Panc1 (cell line): ENCODE results near the gene FRMPD4. TPM values are rescaled to one million over a fixed set of nuclear protein-coding genes. Genes with fewer than 3 reads are reported as not detected.

Experiments used
- ATAC-seq: fragments of 200-7000 bp; cut with Tn5 transposase; 2 replicates; pipeline ENCODE4 v1.9.1; 2020; ENCODE audit warnings: mild to moderate bottlenecking, moderate library complexity
- BruUV-seq: library from RNA; stranded (reverse); fragments of 400-500 nt; replicated peaks from 2 replicates; lab custom pipeline; 2021; lab: Mats Ljungman, UMichigan
- CTCF ChIA-PET: fragments of 300-600 bp; sonication (Branson Sonifier 250); formaldehyde crosslinking; loops from one replicate; lab custom pipeline; 2022; ENCODE audit warnings: antibody characterized with exemption; lab: Charles Lee
- POLR2A ChIA-PET: fragments of 300-600 bp; sonication (Branson Sonifier 250); formaldehyde crosslinking; loops from one replicate; lab custom pipeline; 2022; ENCODE audit warnings: antibody characterized with exemption; lab: Charles Lee
- DNase-seq: peaks from one replicate; pipeline ENCODE4 v3.0.0-alpha.2; 2010; ENCODE audit warnings: low read depth, low spot score
- H3K27ac ChIP-seq: 2 replicates; pipeline ENCODE4 v1.5.1; 2011; ENCODE audit warnings: mild to moderate bottlenecking, low read length, inconsistent platforms
- H3K27me3 ChIP-seq: fragments of 200-500 bp; sonication (Bioruptor generic); 2 replicates; pipeline ENCODE4 v1.6.0; 2014; ENCODE audit warnings: low read length, inconsistent platforms; ENCODE audit not compliant: control insufficient read depth, insufficient read depth
- H3K36me3 ChIP-seq: fragments of 200-500 bp; sonication (Bioruptor generic); 2 replicates; pipeline ENCODE4 v1.5.1; 2014; ENCODE audit warnings: inconsistent platforms, mild to moderate bottlenecking, low read length, moderate library complexity; ENCODE audit not compliant: control insufficient read depth, insufficient read depth
- H3K4me1 ChIP-seq: 2 replicates; pipeline ENCODE4 v1.5.1; 2011; ENCODE audit warnings: inconsistent platforms, mild to moderate bottlenecking, low read length, moderate library complexity; ENCODE audit not compliant: control insufficient read depth, insufficient read depth
- H3K4me3 ChIP-seq, 2 experiments: 2 replicates each; pipeline ENCODE4 v1.5.1; 2011 to 2012; ENCODE audit warnings: low read depth in 2 of 2, low read length in 2 of 2, mild to moderate bottlenecking in 2 of 2, inconsistent platforms in 1 of 2, moderate library complexity in 1 of 2
- H3K9me3 ChIP-seq: fragments of 200-500 bp; sonication (Bioruptor generic); 2 replicates; pipeline ENCODE4 v1.5.1; 2014; ENCODE audit warnings: low read depth, mild to moderate bottlenecking, inconsistent platforms, low read length, moderate library complexity; ENCODE audit not compliant: control insufficient read depth, insufficient read depth
- CTCF ChIP-seq: fragments of 450-650 bp; IDR thresholded peaks from 2 replicates; pipeline ENCODE4 v1.5.1; 2017; ENCODE audit warnings: mild to moderate bottlenecking
- POLR2AphosphoS5 ChIP-seq: IDR thresholded peaks from 2 replicates; pipeline ENCODE4 v1.6.1; 2012; ENCODE audit warnings: mild to moderate bottlenecking, low read depth, low read length, moderate library complexity
- SIN3A ChIP-seq: IDR thresholded peaks from 2 replicates; pipeline ENCODE4 v1.6.1; 2012; ENCODE audit warnings: low read depth, mild to moderate bottlenecking, low read length, moderate library complexity, borderline replicate concordance; ENCODE audit not compliant: insufficient read depth
- TCF7L2 ChIP-seq: IDR thresholded peaks from 2 replicates; pipeline ENCODE4 v1.6.1; 2011; ENCODE audit warnings: mild to moderate bottlenecking, low read depth, low read length, inconsistent platforms
- in situ Hi-C: cut with HindIII; loops from 2 replicates; pipeline ENCODE4 v1.10.0; 2016; ENCODE audit warnings: low sequenced_read_pairs, low pct_unique_long_range_greater_than_20kb
- intact Hi-C: fragments of 100-400 bp; cut with micrococcal nuclease; formaldehyde crosslinking; loops from one replicate; pipeline ENCODE4 v1.10.0; 2022; ENCODE audit not compliant: unreplicated experiment
- total RNA-seq: library from RNA; stranded (reverse); gene quantifications from one replicate; pipeline ENCODE4 v1.2.1, GENCODE V29; 2021; ENCODE audit not compliant: unreplicated experiment
- TF ChIP-seq, protein P1 (sequence below), 2 experiments: IDR thresholded peaks; 2 replicates each; pipeline ENCODE4 v1.6.1; 2011 to 2012; ENCODE audit warnings: low read depth in 2 of 2, control low read depth in 1 of 2, low read length in 1 of 2, mild to moderate bottlenecking in 1 of 2, moderate library complexity in 1 of 2; ENCODE audit not compliant: insufficient read depth in 1 of 2

Gene FRMPD4
- total RNA-seq, 1 experiment from 2014 or later: not detected

DNA sequence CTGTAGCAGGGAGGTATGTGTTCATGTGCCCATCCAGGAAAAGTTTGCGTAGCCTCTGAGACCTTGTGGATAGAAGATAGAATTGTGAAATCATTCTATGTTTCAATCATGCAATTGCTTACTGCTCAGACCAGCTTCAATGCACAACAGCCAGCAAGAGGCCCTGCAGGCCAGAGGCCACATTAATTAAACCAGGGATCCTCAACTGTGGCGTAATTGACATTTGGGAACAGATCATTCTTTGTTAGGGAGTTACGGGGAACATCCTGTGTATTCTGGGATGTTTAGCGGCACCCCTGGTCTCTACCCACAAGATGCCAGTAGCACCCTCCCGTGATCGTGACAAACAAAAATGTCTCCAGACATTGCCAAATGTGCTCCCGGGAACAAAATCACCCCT lies 566.4 kb downstream of the FRMPD4 start:
- H3K36me3 ChIP-seq: no peaks in the 10 kb centered on the region
- no TSS peak for BruUV-seq
- DNase-seq (no peak), ATAC-seq (no peak)
- ChIA-PET CTCF (no interaction called here), POLR2A (no interaction called here)
- no peaks in the 10 kb centered on the region for H3K4me1 ChIP-seq
- no peaks in the 10 kb centered on the region for H3K27me3 ChIP-seq
- TF ChIP-seq CTCF (no peak), SIN3A (no peak), POLR2AphosphoS5 (no peak), TCF7L2 (no peak)
- TF ChIP-seq, protein P1, sequence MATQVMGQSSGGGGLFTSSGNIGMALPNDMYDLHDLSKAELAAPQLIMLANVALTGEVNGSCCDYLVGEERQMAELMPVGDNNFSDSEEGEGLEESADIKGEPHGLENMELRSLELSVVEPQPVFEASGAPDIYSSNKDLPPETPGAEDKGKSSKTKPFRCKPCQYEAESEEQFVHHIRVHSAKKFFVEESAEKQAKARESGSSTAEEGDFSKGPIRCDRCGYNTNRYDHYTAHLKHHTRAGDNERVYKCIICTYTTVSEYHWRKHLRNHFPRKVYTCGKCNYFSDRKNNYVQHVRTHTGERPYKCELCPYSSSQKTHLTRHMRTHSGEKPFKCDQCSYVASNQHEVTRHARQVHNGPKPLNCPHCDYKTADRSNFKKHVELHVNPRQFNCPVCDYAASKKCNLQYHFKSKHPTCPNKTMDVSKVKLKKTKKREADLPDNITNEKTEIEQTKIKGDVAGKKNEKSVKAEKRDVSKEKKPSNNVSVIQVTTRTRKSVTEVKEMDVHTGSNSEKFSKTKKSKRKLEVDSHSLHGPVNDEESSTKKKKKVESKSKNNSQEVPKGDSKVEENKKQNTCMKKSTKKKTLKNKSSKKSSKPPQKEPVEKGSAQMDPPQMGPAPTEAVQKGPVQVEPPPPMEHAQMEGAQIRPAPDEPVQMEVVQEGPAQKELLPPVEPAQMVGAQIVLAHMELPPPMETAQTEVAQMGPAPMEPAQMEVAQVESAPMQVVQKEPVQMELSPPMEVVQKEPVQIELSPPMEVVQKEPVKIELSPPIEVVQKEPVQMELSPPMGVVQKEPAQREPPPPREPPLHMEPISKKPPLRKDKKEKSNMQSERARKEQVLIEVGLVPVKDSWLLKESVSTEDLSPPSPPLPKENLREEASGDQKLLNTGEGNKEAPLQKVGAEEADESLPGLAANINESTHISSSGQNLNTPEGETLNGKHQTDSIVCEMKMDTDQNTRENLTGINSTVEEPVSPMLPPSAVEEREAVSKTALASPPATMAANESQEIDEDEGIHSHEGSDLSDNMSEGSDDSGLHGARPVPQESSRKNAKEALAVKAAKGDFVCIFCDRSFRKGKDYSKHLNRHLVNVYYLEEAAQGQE (IDR thresholded peaks at IDR 0.05; ENCODE audit: insufficient read depth in 1 of 2, low read depth in 2 of 2, low read length in 1 of 2): no peak
- H3K4me3 ChIP-seq: no peak overlapping the region
- no peaks in the 10 kb centered on the region for H3K9me3 ChIP-seq
- no peak overlapping the region for H3K27ac ChIP-seq
- in situ Hi-C loops: no loop called here
- intact Hi-C loops: loop anchor here (10.0 kb wide), 1 partner anchor 620 kb away; no protein-coding TSS in a partner anchor

DNA sequence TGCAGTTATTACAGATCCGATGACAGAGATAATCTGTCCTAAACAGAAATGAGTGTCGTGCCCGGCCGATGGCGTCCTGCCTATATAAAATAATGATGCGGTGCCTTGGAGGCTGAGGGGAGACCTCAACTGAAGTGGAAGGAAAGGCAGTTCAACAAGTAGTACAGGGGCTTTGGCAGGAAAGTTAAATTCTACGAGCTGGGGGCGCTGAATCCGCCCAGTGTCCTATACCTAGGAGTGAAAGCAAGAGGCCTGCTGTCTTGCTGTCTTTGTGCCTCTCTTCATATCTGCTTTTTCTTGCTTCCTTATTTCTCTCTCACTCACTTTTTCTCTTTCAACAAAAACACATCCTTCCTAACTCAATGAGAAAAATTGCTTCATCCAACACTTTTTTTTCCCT lies 570.8 kb downstream of the FRMPD4 start:
- H3K27ac ChIP-seq: no peak overlapping the region
- intact Hi-C loops: loop anchor here (10.0 kb wide), 1 partner anchor 624 kb away; no protein-coding TSS in a partner anchor
- no peaks in the 10 kb centered on the region for H3K4me1 ChIP-seq
- no peak for ATAC-seq
- H3K4me3 ChIP-seq: no peak overlapping the region
- ChIA-PET POLR2A (no interaction called here), CTCF (no interaction called here)
- no TSS peak for BruUV-seq
- no peak for TF ChIP-seq SIN3A
- no peak for TF ChIP-seq TCF7L2
- no peak for TF ChIP-seq POLR2AphosphoS5
- TF ChIP-seq CTCF: no peak
- TF ChIP-seq, protein P1 (IDR thresholded peaks at IDR 0.05; ENCODE audit: insufficient read depth in 1 of 2, low read depth in 2 of 2, low read length in 1 of 2): no peak
- DNase-seq: no peak
- H3K36me3 ChIP-seq: no peaks in the 10 kb centered on the region
- H3K27me3 ChIP-seq: no peaks in the 10 kb centered on the region
- no peaks in the 10 kb centered on the region for H3K9me3 ChIP-seq
- in situ Hi-C loops: no loop called here
